Thyroid gland (tissue), 4 donors: ENCODE measurements around the gene ZNF341. TPM values are rescaled to one million over a fixed set of nuclear protein-coding genes. Genes with fewer than 3 reads are reported as not detected.
"Not testable (repeated sequence)": the region's sequence is repeated elsewhere in the genome, so short reads cannot be mapped to it uniquely, and the experiment has no call there.

Experiments
- DNase-seq, 2 donors: peaks; one replicate each; pipeline ENCODE4 v3.0.0-alpha.2; 2019
- H3K27ac ChIP-seq, 3 donors: fragments of 200-600 bp; sonication (generic); 1 replicate in 2 of 3; 2 replicates in 1 of 3; pipeline ENCODE4 v1.5.1; 2016 to 2019; ENCODE audit warnings: mild to moderate bottlenecking in 1 of 3, moderate library complexity in 1 of 3
- H3K27me3 ChIP-seq: fragments of 200-600 bp; sonication (generic); one replicate; pipeline ENCODE4 v1.5.1; 2019
- H3K36me3 ChIP-seq, 2 donors: fragments of 200-600 bp; sonication (generic); one replicate each; pipeline ENCODE4 v1.5.1; 2016 to 2019
- H3K4me1 ChIP-seq, 2 donors: fragments of 200-600 bp; sonication (generic); one replicate each; pipeline ENCODE4 v1.5.1; 2017 to 2019
- H3K4me3 ChIP-seq, 3 donors: fragments of 200-600 bp; sonication (generic); replicated peaks in 1 of 3; 1 replicate in 2 of 3; 2 replicates in 1 of 3; pipeline ENCODE4 v1.5.1; 2016; ENCODE audit warnings: mild to moderate bottlenecking in 1 of 3
- H3K9me3 ChIP-seq: fragments of 200-600 bp; sonication (generic); one replicate; pipeline ENCODE4 v1.5.1; 2017
- CTCF ChIP-seq, 6 experiments: fragments of 200-600 bp in 3 of 6; fragments of 450-650 bp in 3 of 6; sonication (generic) in 3 of 6; IDR thresholded peaks; one replicate each; pipeline ENCODE4 v1.5.1; 2016 to 2019; ENCODE audit warnings: antibody characterized with exemption in 6 of 6, mild to moderate bottlenecking in 2 of 6, inconsistent platforms in 1 of 6, moderate library complexity in 1 of 6
- POLR2A ChIP-seq, 2 donors: fragments of 450-650 bp; IDR thresholded peaks; one replicate each; pipeline ENCODE4 v1.6.1; 2017; ENCODE audit warnings: antibody characterized with exemption in 2 of 2, mild to moderate bottlenecking in 2 of 2, moderate library complexity in 1 of 2
- WGBS, 2 donors: methylation state at CpG; one replicate each; pipeline ENCODE4 v1.1.5; 2017; 5-methylcytosine and 5-hydroxymethylcytosine counted together
- intact Hi-C: fragments of 100-400 bp; cut with DNase I; formaldehyde crosslinking; loops from one replicate; pipeline ENCODE4 v1.15.1; 2023
- total RNA-seq, 4 donors: library from RNA; depleted of rRNA; stranded (reverse); fragments of >200 nt; gene quantifications; one replicate each; pipeline ENCODE4 v1.2.3, GENCODE V29; 2016

Gene ZNF341
- total RNA-seq, 4 donors from 2014 or later: 1.1 to 3.5 (median 2.8) TPM

GRCh38 chr20:33791959-33792597 is 60.3 kb downstream of the ZNF341 start:
- TF ChIP-seq CTCF (IDR thresholded peaks at IDR 0.05) (peak; percentile 61 to 70 (median 69)), POLR2A (IDR thresholded peaks at IDR 0.05) (no peak)
- intact Hi-C loops: no loop called here
- Histone ChIP-seq H3K9me3 (no peaks in the 10 kb centered on the region), H3K27me3 (no peaks in the 10 kb centered on the region), H3K36me3 (no peaks in the 10 kb centered on the region), H3K27ac (no peak overlapping the region), H3K4me1 (peaks cover 26 to 33% of the 10 kb centered on the region in 2 donors), H3K4me3 (no peak overlapping the region)
- DNase-seq: peak; percentile 30 to 31
- 64 to 70% methylated on average over 8 to 13 of the region's 13 CpGs for WGBS, 2 donors

DNA sequence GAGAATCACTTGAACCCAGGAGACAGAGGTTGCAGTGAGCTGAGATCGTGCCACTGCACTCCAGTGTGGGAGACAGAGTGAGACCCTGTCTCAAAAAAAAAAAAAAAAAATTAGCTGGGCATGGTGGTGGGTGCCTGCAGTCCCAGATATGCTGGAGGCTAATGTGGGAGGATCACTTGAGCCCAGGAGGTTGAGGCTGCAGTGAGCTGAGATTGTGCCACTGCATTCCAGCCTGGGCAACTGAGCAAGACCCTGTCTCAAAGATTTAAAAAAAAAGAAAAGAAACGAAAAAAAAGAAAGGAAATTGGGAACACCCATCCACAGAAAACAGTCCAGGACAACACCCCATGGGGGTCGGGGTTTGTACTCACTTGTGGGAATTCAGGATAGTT is 60.8 kb downstream of the ZNF341 start:
- peak overlapping the region in 2 of 3 donors; percentile 27 to 36 for H3K27ac ChIP-seq
- H3K36me3 ChIP-seq, intact Hi-C loops, H3K27me3 ChIP-seq, DNase-seq, H3K4me3 ChIP-seq, H3K9me3 ChIP-seq: not testable (repeated sequence)
- 69 to 75% methylated on average over 3 of the region's 3 CpGs for WGBS, 2 donors
- H3K4me1 ChIP-seq: peaks cover 26 to 33% of the 10 kb centered on the region in 2 donors

DNA sequence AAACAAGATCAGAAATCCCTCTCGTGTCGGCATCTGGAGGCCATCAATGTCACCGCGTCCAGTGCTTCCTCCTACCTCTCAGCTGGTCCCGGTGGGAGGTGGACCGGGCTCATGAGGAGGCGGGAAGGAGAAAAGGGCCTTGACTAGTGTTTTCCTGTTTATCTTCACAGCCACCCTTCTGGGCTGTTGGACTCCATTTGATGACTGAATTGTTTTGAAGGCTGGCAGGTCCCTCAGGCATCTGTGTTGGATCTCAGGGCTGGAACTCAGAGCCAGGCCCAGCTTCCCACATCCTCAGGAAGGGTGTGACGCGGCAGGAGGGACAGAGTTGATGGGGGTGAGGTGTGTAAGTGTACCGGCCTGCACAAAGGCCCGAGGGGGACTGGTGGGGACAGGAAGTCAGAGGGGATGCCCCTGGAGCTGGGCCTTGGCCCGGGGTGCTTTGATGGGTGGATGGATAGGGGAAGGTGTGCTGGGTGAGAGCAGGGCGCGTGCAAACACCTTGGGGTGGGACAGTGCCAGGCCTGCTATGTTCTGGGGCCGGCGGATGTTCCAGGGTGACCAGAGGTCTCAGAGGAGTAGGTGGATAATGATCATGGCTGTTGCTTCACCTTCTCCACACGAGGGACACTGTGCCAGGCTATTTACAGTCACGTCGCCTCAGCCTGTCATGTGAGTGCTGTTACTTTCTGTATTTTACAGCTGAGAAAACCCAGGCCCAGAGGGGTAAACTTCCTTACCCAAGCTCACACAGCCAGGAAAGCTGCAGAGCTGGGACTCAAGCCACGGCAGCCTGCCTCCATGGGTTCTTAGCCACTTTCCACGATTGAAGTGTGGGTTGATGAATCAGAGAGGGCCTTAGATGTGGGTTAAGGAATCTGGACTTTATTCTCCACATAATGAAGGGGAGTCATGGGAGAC is 61.5 kb downstream of the ZNF341 start:
- Histone ChIP-seq H3K9me3 (no peaks in the 10 kb centered on the region), H3K36me3 (no peaks in the 10 kb centered on the region), H3K27me3 (no peaks in the 10 kb centered on the region), H3K4me3 (no peak overlapping the region), H3K4me1 (peaks cover 26 to 33% of the 10 kb centered on the region in 2 donors), H3K27ac (peak overlapping the region in 2 of 3 donors; percentile 27 to 36)
- WGBS, 2 donors: 74 to 75% methylated on average over 21 of the region's 21 CpGs
- intact Hi-C loops: no loop called here
- DNase-seq: peak in 1 of 2 donors; percentile 8
- TF ChIP-seq CTCF (IDR thresholded peaks at IDR 0.05): no peak
- TF ChIP-seq POLR2A (IDR thresholded peaks at IDR 0.05): no peak

GRCh38 chr20:33796263-33796906 is 64.6 kb downstream of the ZNF341 start:
- H3K27ac ChIP-seq: peak overlapping the region; percentile 24 to 51 (median 32)

More at GRCh38 chr20:33796263-33796906, 64.6 kb downstream of the ZNF341 start:
- no peaks in the 10 kb centered on the region for H3K27me3 ChIP-seq
- no peaks in the 10 kb centered on the region for H3K36me3 ChIP-seq
- peak; percentile 87 to 88 for DNase-seq
- peaks cover 9 to 11% of the 10 kb centered on the region in 2 donors for H3K4me1 ChIP-seq
- 57 to 60% methylated on average over 9 of the region's 9 CpGs for WGBS, 2 donors
- no peaks in the 10 kb centered on the region for H3K9me3 ChIP-seq
- intact Hi-C loops: no loop called here
- no peak for TF ChIP-seq POLR2A (IDR thresholded peaks at IDR 0.05)
- no peak for TF ChIP-seq CTCF (IDR thresholded peaks at IDR 0.05)
- H3K4me3 ChIP-seq: no peak overlapping the region
